Neuronal stem cell (in vitro differentiated cells): ENCODE results near the gene PFKM.

ENCODE experiments used
- DNase-seq: peaks from one replicate; pipeline ENCODE4 v3.0.0-alpha.2; 2013; ENCODE audit warnings: low spot score
- H2AFZ ChIP-seq: one replicate; pipeline ENCODE4 v1.6.1; 2013; ENCODE audit warnings: mild to moderate bottlenecking, low read length, inconsistent platforms
- H2AK5ac ChIP-seq: 2 replicates; pipeline ENCODE4 v1.6.1; 2013; ENCODE audit warnings: low read depth, mild to moderate bottlenecking, inconsistent platforms, low read length, moderate library complexity, mixed read lengths
- H2BK120ac ChIP-seq: 2 replicates; pipeline ENCODE4 v1.6.1; 2013; ENCODE audit warnings: low read depth, mild to moderate bottlenecking, inconsistent platforms, low read length, moderate library complexity, mixed read lengths
- H2BK12ac ChIP-seq: one replicate; pipeline ENCODE4 v1.6.1; 2013; ENCODE audit warnings: low read length, inconsistent platforms
- H2BK15ac ChIP-seq: 2 replicates; pipeline ENCODE4 v1.6.1; 2013; ENCODE audit warnings: mild to moderate bottlenecking, low read length, inconsistent platforms, mixed read lengths
- H2BK5ac ChIP-seq: one replicate; pipeline ENCODE4 v1.6.1; 2013; ENCODE audit warnings: inconsistent platforms, mild to moderate bottlenecking, low read length, moderate library complexity
- H3K14ac ChIP-seq: one replicate; pipeline ENCODE4 v1.6.1; 2013; ENCODE audit warnings: low read length, inconsistent platforms
- H3K18ac ChIP-seq: 2 replicates; pipeline ENCODE4 v1.6.1; 2013; ENCODE audit warnings: low read length, inconsistent platforms
- H3K23ac ChIP-seq: 2 replicates; pipeline ENCODE4 v1.6.1; 2013; ENCODE audit warnings: low read depth, mild to moderate bottlenecking, mixed read lengths, low read length, inconsistent platforms; ENCODE audit not compliant: poor library complexity
- H3K27ac ChIP-seq: replicated peaks from 3 replicates; pipeline ENCODE4 v1.5.1; 2013; ENCODE audit warnings: low read length, inconsistent platforms
- H3K27me3 ChIP-seq, 3 experiments: 2 replicates each; pipeline ENCODE4 v1.6.1; 2013; ENCODE audit warnings: low read length in 3 of 3, mild to moderate bottlenecking in 2 of 3, inconsistent platforms in 1 of 3, low read depth in 1 of 3, mixed read lengths in 1 of 3, moderate library complexity in 1 of 3; ENCODE audit not compliant: control insufficient read depth in 3 of 3, insufficient read depth in 3 of 3
- H3K36me3 ChIP-seq, 2 donors: replicated peaks in 1 of 2; 2 replicates each; pipeline ENCODE4 v1.6.1; 2013; ENCODE audit warnings: low read length in 2 of 2; ENCODE audit not compliant: control insufficient read depth in 2 of 2, insufficient read depth in 2 of 2
- H3K4ac ChIP-seq: 2 replicates; pipeline ENCODE4 v1.6.1; 2013; ENCODE audit warnings: inconsistent platforms, mild to moderate bottlenecking, low read length, moderate library complexity
- H3K4me1 ChIP-seq, 2 donors: 1 replicate in 1 of 2; 2 replicates in 1 of 2; pipeline ENCODE4 v1.6.1; 2013; ENCODE audit warnings: low read length in 2 of 2, low read depth in 1 of 2; ENCODE audit not compliant: control insufficient read depth in 2 of 2, insufficient read depth in 1 of 2
- H3K4me2 ChIP-seq: one replicate; pipeline ENCODE4 v1.6.1; 2013; ENCODE audit warnings: mild to moderate bottlenecking, low read length, inconsistent platforms; ENCODE audit not compliant: insufficient read depth, poor library complexity, severe bottlenecking
- H3K4me3 ChIP-seq, 2 donors: 2 replicates each; pipeline ENCODE4 v1.5.1; 2013; ENCODE audit warnings: low read length in 2 of 2, mild to moderate bottlenecking in 2 of 2, inconsistent platforms in 1 of 2, moderate library complexity in 1 of 2
- H3K79me1 ChIP-seq: one replicate; pipeline ENCODE4 v1.6.1; 2013; ENCODE audit warnings: low read depth, mild to moderate bottlenecking, inconsistent platforms, low read length, moderate library complexity
- H3K9ac ChIP-seq: one replicate; pipeline ENCODE4 v1.6.1; 2013; ENCODE audit warnings: mild to moderate bottlenecking, low read depth, low read length, inconsistent platforms; ENCODE audit not compliant: poor library complexity
- H3K9me3 ChIP-seq, 2 donors: replicated peaks in 1 of 2; 2 replicates each; pipeline versions ENCODE3 to v1.6.1; 2013; ENCODE audit warnings: low read length in 2 of 2, mild to moderate bottlenecking in 2 of 2, inconsistent platforms in 1 of 2, low read depth in 1 of 2, mixed read lengths in 1 of 2, moderate library complexity in 1 of 2; ENCODE audit not compliant: control insufficient read depth in 2 of 2, insufficient read depth in 1 of 2
- H4K8ac ChIP-seq: one replicate; pipeline ENCODE4 v1.6.1; 2013; ENCODE audit warnings: low read depth, mild to moderate bottlenecking, inconsistent platforms, low read length, moderate library complexity
- H4K91ac ChIP-seq: one replicate; pipeline ENCODE4 v1.6.1; 2013; ENCODE audit warnings: low read length, low read depth, mild to moderate bottlenecking, inconsistent platforms; ENCODE audit not compliant: poor library complexity
- WGBS, 2 donors: extraction: QIAGEN DNeasy Blood & Tissue Kit; methylation state at CpG; one replicate each; pipeline ENCODE4 v1.1.7; 2013; ENCODE audit warnings: missing lambda C conversion rate in 2 of 2, mixed read lengths in 1 of 2; ENCODE audit not compliant: insufficient read length in 2 of 2, insufficient replicate concordance in 1 of 2; ENCODE audit errors: extremely low coverage in 2 of 2; 5-methylcytosine and 5-hydroxymethylcytosine counted together

PFKM gene

DNA sequence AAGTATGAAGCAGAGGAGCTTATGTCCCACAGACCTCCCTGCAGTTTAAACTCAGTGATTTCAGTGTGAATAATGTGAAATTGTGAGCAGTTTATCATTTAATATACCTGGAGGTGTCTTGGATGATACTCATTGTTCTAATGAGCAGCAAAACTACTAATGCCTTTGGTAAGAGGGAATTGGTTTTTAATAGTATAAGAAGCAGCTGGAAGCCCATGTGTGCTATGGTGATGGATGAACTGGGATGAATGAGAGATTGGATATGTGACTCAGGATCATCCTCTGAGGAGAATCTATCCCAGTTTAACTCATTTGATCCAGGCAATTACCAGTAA lies 57.2 kb downstream of the PFKM start:
- Histone ChIP-seq H2BK120ac (no peak overlapping the region), H3K4me3 (no peak overlapping the region), H3K18ac (no peak overlapping the region), H4K8ac (no peak overlapping the region), H2AK5ac (no peak overlapping the region), H3K27ac (no peak overlapping the region), H3K4ac (no peak overlapping the region), H2BK15ac (no peak overlapping the region), H3K4me2 (no peak overlapping the region), H2BK12ac (no peak overlapping the region), H3K23ac (no peak overlapping the region), H3K9me3 (no peaks in the 10 kb centered on the region), H3K14ac (no peak overlapping the region), H3K36me3 (no peaks in the 10 kb centered on the region), H3K79me1 (no peaks in the 10 kb centered on the region), H3K4me1 (peaks cover 4 to 6% of the 10 kb centered on the region in 2 donors), H3K27me3 (no peaks in the 10 kb centered on the region), H2AFZ (peak overlapping the region; percentile 83), H2BK5ac (no peak overlapping the region), H3K9ac (no peak overlapping the region), H4K91ac (no peak overlapping the region)
- DNase-seq: no peak

DNA sequence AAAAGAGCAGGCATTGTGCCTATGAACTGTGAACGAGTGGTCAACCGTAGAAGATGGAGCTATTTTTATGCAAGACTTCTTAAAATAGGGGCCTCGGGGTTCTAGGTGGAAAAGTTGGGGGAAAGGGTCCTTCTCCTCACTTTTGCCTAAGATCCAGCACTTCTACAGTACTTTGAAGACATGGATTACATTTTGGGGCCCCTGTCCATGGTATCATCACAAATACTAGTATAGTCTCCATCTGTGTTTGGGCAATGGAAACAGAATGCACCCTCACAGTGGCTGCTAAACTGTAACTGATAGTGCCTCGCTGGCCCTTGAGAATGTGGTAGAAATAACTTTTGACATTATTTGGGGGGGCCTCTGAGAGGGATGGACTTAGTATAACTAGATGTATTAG lies 58.8 kb downstream of the PFKM start:
- no CpG with 5 or more reads among the region's 4 CpGs for WGBS, 2 donors
- Histone ChIP-seq H3K14ac (no peak overlapping the region), H3K4me2 (no peak overlapping the region), H3K27me3 (no peaks in the 10 kb centered on the region), H2BK5ac (no peak overlapping the region), H4K8ac (no peak overlapping the region), H3K4me1 (peaks cover 9 to 11% of the 10 kb centered on the region in 2 donors), H3K9ac (no peak overlapping the region), H2BK120ac (no peak overlapping the region), H4K91ac (no peak overlapping the region), H3K9me3 (no peaks in the 10 kb centered on the region), H3K36me3 (no peaks in the 10 kb centered on the region), H3K23ac (no peak overlapping the region), H2BK15ac (no peak overlapping the region), H2BK12ac (no peak overlapping the region), H3K27ac (no peak overlapping the region), H3K4ac (no peak overlapping the region), H2AFZ (no peak overlapping the region), H2AK5ac (no peak overlapping the region), H3K4me3 (no peak overlapping the region), H3K18ac (no peak overlapping the region), H3K79me1 (no peaks in the 10 kb centered on the region)
- no peak for DNase-seq

- no peak overlapping the region for H3K27ac ChIP-seq
- no peak overlapping the region for H2AK5ac ChIP-seq
- H2AFZ ChIP-seq: no peak overlapping the region
- H4K8ac ChIP-seq: no peak overlapping the region
- no peak overlapping the region for H3K14ac ChIP-seq
- H3K4me1 ChIP-seq: peaks cover 11 to 13% of the 10 kb centered on the region in 2 donors
- no peak overlapping the region for H3K23ac ChIP-seq
- H3K36me3 ChIP-seq: no peaks in the 10 kb centered on the region
- no peak overlapping the region for H2BK5ac ChIP-seq
- H3K9me3 ChIP-seq: no peaks in the 10 kb centered on the region
- H3K9ac ChIP-seq: no peak overlapping the region
- H3K79me1 ChIP-seq: no peaks in the 10 kb centered on the region
- no peak overlapping the region for H2BK120ac ChIP-seq
- H3K4me3 ChIP-seq: no peak overlapping the region
- H3K18ac ChIP-seq: no peak overlapping the region
- H2BK12ac ChIP-seq: no peak overlapping the region
- H2BK15ac ChIP-seq: no peak overlapping the region
- H4K91ac ChIP-seq: no peak overlapping the region
- WGBS, 2 donors: no CpG with 5 or more reads among the region's 1 CpG
- H3K4ac ChIP-seq: no peak overlapping the region
- peaks cover 0 to 10% (median 6%) of the 10 kb centered on the region in 3 experiments for H3K27me3 ChIP-seq
- no peak for DNase-seq
- no peak overlapping the region for H3K4me2 ChIP-seq
Measured at GRCh38 chr12:48179466-48179865, 60.3 kb downstream of the PFKM start.

GRCh38 chr12:48180424-48180823 lies 61.3 kb downstream of the PFKM start:
- no peaks in the 10 kb centered on the region for H3K36me3 ChIP-seq
- whole genome bisulfite sequencing, 2 donors: no CpG with 5 or more reads among the region's 1 CpG
- no peak overlapping the region for H4K8ac ChIP-seq
- no peak overlapping the region for H2BK5ac ChIP-seq
- H4K91ac ChIP-seq: no peak overlapping the region
- no peak overlapping the region for H3K23ac ChIP-seq
- H3K18ac ChIP-seq: no peak overlapping the region
- H3K9ac ChIP-seq: no peak overlapping the region
- H3K27me3 ChIP-seq: peaks cover 0 to 16% (median 8%) of the 10 kb centered on the region in 3 experiments
- H2BK15ac ChIP-seq: no peak overlapping the region
- no peak overlapping the region for H3K4me3 ChIP-seq
- H2AK5ac ChIP-seq: no peak overlapping the region
- DNase-seq: no peak
- H3K4me1 ChIP-seq: peaks cover 13 to 22% of the 10 kb centered on the region in 2 donors
- no peak overlapping the region for H3K14ac ChIP-seq
- no peaks in the 10 kb centered on the region for H3K79me1 ChIP-seq
- no peak overlapping the region for H2AFZ ChIP-seq
- no peak overlapping the region for H2BK12ac ChIP-seq
- H3K9me3 ChIP-seq: no peaks in the 10 kb centered on the region
- H3K4ac ChIP-seq: no peak overlapping the region
- H3K4me2 ChIP-seq: no peak overlapping the region
- no peak overlapping the region for H2BK120ac ChIP-seq
- no peak overlapping the region for H3K27ac ChIP-seq
